Fibroblast of lung (primary cell): ENCODE results near the gene FADD. TPM values are rescaled to one million over a fixed set of nuclear protein-coding genes. Genes with fewer than 3 reads are reported as not detected.

ENCODE experiments used
- DNase-seq, 2 donors: peaks; one replicate each; pipeline versions ENCODE4 v3.0.0 to v3.0.0-alpha.2; 2010; ENCODE audit warnings: low read depth in 2 of 2
- H2AFZ ChIP-seq: 2 replicates; pipeline ENCODE4 v1.5.1; 2012; ENCODE audit warnings: low read length, control low read depth, inconsistent platforms
- H3K27ac ChIP-seq: 2 replicates; pipeline ENCODE4 v1.5.1; 2011; ENCODE audit warnings: low read length, control low read depth; ENCODE audit not compliant: insufficient read depth
- H3K27me3 ChIP-seq: 2 replicates; pipeline ENCODE4 v1.5.1; 2011; ENCODE audit warnings: mild to moderate bottlenecking, low read length; ENCODE audit not compliant: control insufficient read depth, insufficient read depth
- H3K36me3 ChIP-seq: 2 replicates; pipeline ENCODE4 v1.5.1; 2011; ENCODE audit warnings: low read length; ENCODE audit not compliant: control insufficient read depth, insufficient read depth
- H3K4me1 ChIP-seq: 2 replicates; pipeline ENCODE4 v1.5.1; 2011; ENCODE audit warnings: low read length; ENCODE audit not compliant: control insufficient read depth, insufficient read depth; ENCODE audit errors: extremely low read depth
- H3K4me2 ChIP-seq: 2 replicates; pipeline ENCODE4 v1.5.1; 2011; ENCODE audit warnings: low read length, control low read depth; ENCODE audit not compliant: insufficient read depth; ENCODE audit errors: extremely low read depth
- H3K4me3 ChIP-seq, 4 experiments: fragments of 200-600 bp in 1 of 4; sonication (generic) in 1 of 4; replicated peaks in 1 of 4; 2 replicates each; pipeline ENCODE4 v1.5.1; 2011 to 2016; ENCODE audit warnings: low read length in 4 of 4, low read depth in 3 of 4, mild to moderate bottlenecking in 3 of 4, control low read depth in 2 of 4, inconsistent platforms in 1 of 4, mixed read lengths in 1 of 4; ENCODE audit not compliant: insufficient read depth in 1 of 4; ENCODE audit errors: control extremely low read depth in 1 of 4
- H3K79me2 ChIP-seq: 2 replicates; pipeline ENCODE4 v1.5.1; 2012; ENCODE audit warnings: mild to moderate bottlenecking, low read length, inconsistent platforms; ENCODE audit not compliant: control insufficient read depth, insufficient read depth
- H3K9ac ChIP-seq: 2 replicates; pipeline ENCODE4 v1.5.1; 2011; ENCODE audit warnings: mild to moderate bottlenecking, low read length, control low read depth; ENCODE audit not compliant: insufficient read depth
- H3K9me3 ChIP-seq: 2 replicates; pipeline ENCODE4 v1.5.1; 2012; ENCODE audit warnings: low read depth, low read length; ENCODE audit not compliant: control insufficient read depth, insufficient read depth
- H4K20me1 ChIP-seq: 2 replicates; pipeline ENCODE4 v1.5.1; 2011; ENCODE audit warnings: low read length; ENCODE audit not compliant: control insufficient read depth, insufficient read depth; ENCODE audit errors: extremely low read depth
- CTCF ChIP-seq, 2 donors: IDR thresholded peaks in 1 of 2; conservative IDR thresholded peaks in 1 of 2; 1 replicate in 1 of 2; 2 replicates in 1 of 2; pipeline ENCODE4 v1.5.1; 2011 to 2012; ENCODE audit warnings: low read length in 2 of 2, control low read depth in 1 of 2, inconsistent platforms in 1 of 2, low read depth in 1 of 2, mild to moderate bottlenecking in 1 of 2
- EZH2 ChIP-seq: IDR thresholded peaks from 2 replicates; pipeline ENCODE4 v1.5.1; 2012; ENCODE audit warnings: low read length, control low read depth, mild to moderate bottlenecking; ENCODE audit errors: missing control alignments
- polyA plus RNA-seq, 2 donors: library from polyadenylated mRNA; depleted of rRNA in 1 of 2; stranded (reverse) in 1 of 2; unstranded in 1 of 2; fragments of >200 nt; gene quantifications; 2 replicates each; pipeline ENCODE4 v1.2.1, GENCODE V29; 2011 to 2012; ENCODE audit warnings: missing spikeins in 1 of 2
- total RNA-seq: library from RNA; depleted of rRNA; stranded (reverse); fragments of >200 nt; gene quantifications from 2 replicates; pipeline ENCODE4 v1.2.1, GENCODE V29; 2014

FADD gene
- total and polyA plus RNA-seq, 2 donors (not counting 1 experiment from before 2014, with no cell fraction given): 26.3 to 32.0 TPM

- no peak overlapping the region for H2AFZ ChIP-seq
- H3K4me2 ChIP-seq: no peak overlapping the region
- H3K4me1 ChIP-seq: no peaks in the 10 kb centered on the region
- H3K27me3 ChIP-seq: no peaks in the 10 kb centered on the region
- no peak overlapping the region for H3K4me3 ChIP-seq
- no peaks in the 10 kb centered on the region for H3K79me2 ChIP-seq
- H3K27ac ChIP-seq: no peak overlapping the region
- no peaks in the 10 kb centered on the region for H3K36me3 ChIP-seq
- H3K9me3 ChIP-seq: no peaks in the 10 kb centered on the region
- TF ChIP-seq EZH2: no peak
- TF ChIP-seq CTCF (conservative IDR thresholded peaks at IDR 0.05 in 1 of 2, IDR thresholded peaks at IDR 0.05 in 1 of 2; ENCODE audit: low read depth in 1 of 2, low read length in 2 of 2): no peak
- DNase-seq: no peak
- no peaks in the 10 kb centered on the region for H4K20me1 ChIP-seq
- no peak overlapping the region for H3K9ac ChIP-seq
These were observed 35.2 kb upstream of the FADD start for GRCh38 chr11:70167723-70168404.

- Histone ChIP-seq H3K9ac (no peak overlapping the region), H3K4me3 (no peak overlapping the region), H3K9me3 (no peaks in the 10 kb centered on the region), H3K27ac (no peak overlapping the region), H4K20me1 (no peaks in the 10 kb centered on the region), H3K36me3 (no peaks in the 10 kb centered on the region), H2AFZ (no peak overlapping the region), H3K4me1 (no peaks in the 10 kb centered on the region), H3K79me2 (no peaks in the 10 kb centered on the region), H3K27me3 (no peaks in the 10 kb centered on the region), H3K4me2 (no peak overlapping the region)
- no peak for DNase-seq
- TF ChIP-seq CTCF (conservative IDR thresholded peaks at IDR 0.05 in 1 of 2, IDR thresholded peaks at IDR 0.05 in 1 of 2; ENCODE audit: low read depth in 1 of 2, low read length in 2 of 2) (no peak), EZH2 (no peak)
These were observed 34.7 kb upstream of the FADD start for GRCh38 chr11:70168405-70168754.

- Histone ChIP-seq H3K79me2 (no peaks in the 10 kb centered on the region), H4K20me1 (no peaks in the 10 kb centered on the region), H3K27ac (no peak overlapping the region), H3K9ac (no peak overlapping the region), H2AFZ (no peak overlapping the region), H3K4me3 (no peak overlapping the region), H3K27me3 (no peaks in the 10 kb centered on the region), H3K9me3 (no peaks in the 10 kb centered on the region), H3K4me1 (no peaks in the 10 kb centered on the region), H3K4me2 (no peak overlapping the region), H3K36me3 (no peaks in the 10 kb centered on the region)
- TF ChIP-seq CTCF (conservative IDR thresholded peaks at IDR 0.05 in 1 of 2, IDR thresholded peaks at IDR 0.05 in 1 of 2; ENCODE audit: low read depth in 1 of 2, low read length in 2 of 2) (no peak), EZH2 (no peak)
- DNase-seq: no peak
These were observed 34.0 kb upstream of the FADD start for GRCh38 chr11:70169127-70169526.
